SK-N-MC (cell line): ENCODE results near the gene LUZP1.

Experiments
- EZH2 ChIP-seq: fragments of 200-600 bp; sonication (generic); IDR thresholded peaks from one replicate; pipeline ENCODE4 v1.6.1; 2017; ENCODE audit warnings: antibody characterized with exemption
- POLR2AphosphoS5 ChIP-seq: IDR thresholded peaks from 2 replicates; pipeline ENCODE4 v1.6.1; 2012; ENCODE audit warnings: mild to moderate bottlenecking, low read depth, low read length, borderline replicate concordance

DNA sequence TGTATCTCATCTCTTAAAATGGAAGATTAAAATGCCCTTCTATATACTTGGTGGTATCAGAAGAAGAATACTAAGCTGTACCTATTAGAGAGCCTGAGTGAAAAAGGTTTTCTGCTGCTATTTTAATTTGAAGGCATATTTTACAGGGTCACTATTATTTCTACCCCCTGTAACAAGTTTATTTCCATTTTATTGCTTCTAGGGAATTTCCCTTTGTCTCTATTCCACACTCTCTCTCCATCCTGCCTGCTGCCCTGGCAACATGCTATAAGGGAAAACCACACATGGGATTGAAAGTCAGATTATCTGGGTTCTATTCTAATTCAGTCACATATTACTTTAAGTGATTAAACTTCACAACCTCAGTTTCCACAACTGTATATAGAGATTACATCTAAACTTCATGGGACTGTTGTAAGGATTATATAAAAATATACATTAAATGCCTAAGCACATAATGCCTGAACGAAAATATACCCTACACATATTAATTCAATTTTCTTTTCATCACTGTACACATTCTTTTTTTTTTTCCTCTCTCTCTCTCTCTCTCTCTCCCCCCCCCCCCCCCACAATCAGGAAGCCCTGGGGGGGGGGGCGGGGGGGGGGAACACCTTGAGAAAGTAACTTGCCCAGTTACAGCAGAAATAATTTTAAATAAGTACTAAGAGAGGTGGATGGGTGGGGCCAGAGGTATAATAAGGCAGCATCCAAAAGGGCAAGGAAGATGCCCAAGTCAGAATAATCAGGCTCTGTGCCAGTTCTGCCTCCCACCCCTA, 51.5 kb downstream of the LUZP1 start:
- TF ChIP-seq EZH2 (no peak), POLR2AphosphoS5 (no peak)
